PC-9 (cell line): ENCODE results near the gene AP3S1. TPM values are rescaled to one million over a fixed set of nuclear protein-coding genes. Genes with fewer than 3 reads are reported as not detected.

Experiments used
- BruUV-seq: library from RNA; stranded (reverse); fragments of 400-500 nt; replicated peaks from 2 replicates; lab custom pipeline; 2021; lab: Mats Ljungman, UMichigan
- CTCF ChIA-PET: fragments of 300-600 bp; sonication (Branson Sonifier 250); formaldehyde crosslinking; loops from one replicate; lab custom pipeline; 2022; ENCODE audit warnings: antibody characterized with exemption; lab: Charles Lee
- POLR2A ChIA-PET: fragments of 300-600 bp; sonication (Branson Sonifier 250); formaldehyde crosslinking; loops from one replicate; lab custom pipeline; 2022; ENCODE audit warnings: antibody characterized with exemption; ENCODE audit not compliant: unreplicated experiment; lab: Charles Lee
- DNase-seq, 2 experiments: peaks; one replicate each; pipeline versions ENCODE4 v3.0.0 to v3.0.0-alpha.2; 2015 to 2022; ENCODE audit warnings: mixed read lengths in 1 of 2
- H2AFZ ChIP-seq: fragments of 200-600 bp; sonication (generic); 2 replicates; pipeline ENCODE4 v1.8.1; 2017; ENCODE audit warnings: antibody characterized with exemption
- H3F3A ChIP-seq: fragments of 200-600 bp; sonication (generic); 2 replicates; pipeline ENCODE4 v1.8.1; 2017; ENCODE audit warnings: antibody characterized with exemption, mild to moderate bottlenecking, low read depth; ENCODE audit not compliant: insufficient read depth
- H3K27ac ChIP-seq: fragments of 200-600 bp; sonication (generic); 2 replicates; pipeline ENCODE4 v1.6.1; 2016; ENCODE audit warnings: mixed run types
- H3K27me3 ChIP-seq: fragments of 200-600 bp; sonication (generic); 2 replicates; pipeline ENCODE4 v1.6.1; 2016; ENCODE audit warnings: low read depth, mixed run types; ENCODE audit not compliant: insufficient read depth
- H3K36me3 ChIP-seq: fragments of 200-600 bp; sonication (generic); 2 replicates; pipeline ENCODE4 v1.6.1; 2016; ENCODE audit warnings: low read depth, mixed run types
- H3K4me1 ChIP-seq: fragments of 200-600 bp; sonication (generic); replicated peaks from 2 replicates; pipeline ENCODE4 v1.6.1; 2016; ENCODE audit warnings: mixed run types; ENCODE audit not compliant: insufficient read depth
- H3K4me2 ChIP-seq: fragments of 200-600 bp; sonication (generic); 2 replicates; pipeline ENCODE4 v1.6.1; 2017; ENCODE audit warnings: mixed run types
- H3K4me3 ChIP-seq: fragments of 200-600 bp; sonication (generic); 2 replicates; pipeline ENCODE4 v1.6.1; 2016; ENCODE audit warnings: mixed run types
- H3K79me2 ChIP-seq: fragments of 200-600 bp; sonication (generic); 2 replicates; pipeline ENCODE4 v1.6.1; 2017; ENCODE audit warnings: low read depth, mixed run types
- H3K9me2 ChIP-seq: fragments of 200-600 bp; sonication (generic); 2 replicates; pipeline ENCODE4 v1.8.1; 2017; ENCODE audit warnings: mild to moderate bottlenecking; ENCODE audit not compliant: insufficient read depth
- H3K9me3 ChIP-seq: fragments of 200-600 bp; sonication (generic); 2 replicates; pipeline ENCODE4 v1.8.1; 2016; ENCODE audit warnings: low read depth; ENCODE audit not compliant: insufficient read depth
- H4K20me1 ChIP-seq: fragments of 200-600 bp; sonication (generic); 2 replicates; pipeline ENCODE4 v1.8.1; 2017; ENCODE audit not compliant: insufficient read depth
- CTCF ChIP-seq: fragments of 200-600 bp; sonication (generic); conservative IDR thresholded peaks from 2 replicates; pipeline ENCODE4 v1.6.1; 2017; ENCODE audit warnings: mixed run types, antibody characterized with exemption, mild to moderate bottlenecking, moderate library complexity
- EZH2 ChIP-seq: fragments of 200-600 bp; sonication (generic); IDR thresholded peaks from 2 replicates; pipeline ENCODE4 v1.8.0; 2017; ENCODE audit warnings: antibody characterized with exemption, low read depth
- intact Hi-C: fragments of 100-400 bp; cut with micrococcal nuclease; formaldehyde crosslinking; loops from one replicate; pipeline ENCODE4 v1.10.0; 2022; ENCODE audit not compliant: unreplicated experiment
- total RNA-seq: library from RNA; stranded (reverse); gene quantifications from 2 replicates; pipeline ENCODE4 v1.2.3, GENCODE V29; 2021

The AP3S1 gene
- total RNA-seq, 1 experiment from 2014 or later: 49.1 TPM

- Histone ChIP-seq H3K4me2 (no peak overlapping the region), H3K27ac (no peak overlapping the region), H3K79me2 (peaks cover 26% of the 10 kb centered on the region), H3K27me3 (no peaks in the 10 kb centered on the region), H3K9me2 (no peaks in the 10 kb centered on the region), H3K36me3 (no peaks in the 10 kb centered on the region), H3K4me3 (no peak overlapping the region), H2AFZ (no peak overlapping the region), H3K9me3 (no peaks in the 10 kb centered on the region; the same call in 1 of the 2 replicates), H4K20me1 (peaks cover 8% of the 10 kb centered on the region), H3F3A (no peaks in the 10 kb centered on the region), H3K4me1 (peaks cover 12% of the 10 kb centered on the region)
- no TSS peak for BruUV-seq
- POLR2A ChIA-PET: no interaction called here
- intact Hi-C loops: no loop called here
- DNase-seq: no peak
- CTCF ChIA-PET: no interaction called here
- TF ChIP-seq CTCF: no peak
- no peak for TF ChIP-seq EZH2
Measured at GRCh38 chr5:115847290-115847689, 5.6 kb downstream of the AP3S1 start.

GRCh38 chr5:115849258-115849798 lies 7.6 kb downstream of the AP3S1 start:
- Histone ChIP-seq H3K79me2 (peaks cover 6% of the 10 kb centered on the region), H3K4me2 (no peak overlapping the region), H3K4me1 (no peaks in the 10 kb centered on the region), H3F3A (no peaks in the 10 kb centered on the region), H3K36me3 (no peaks in the 10 kb centered on the region), H3K4me3 (no peak overlapping the region), H3K9me3 (no peaks in the 10 kb centered on the region), H3K27ac (no peak overlapping the region), H2AFZ (no peak overlapping the region), H3K27me3 (no peaks in the 10 kb centered on the region), H3K9me2 (no peaks in the 10 kb centered on the region), H4K20me1 (peaks cover 8% of the 10 kb centered on the region)
- ChIA-PET CTCF (no interaction called here), POLR2A (interaction anchor here (0.8 kb wide), 1 partner anchor 64 kb away, joined by 7 read pairs; no protein-coding TSS in a partner anchor)
- intact Hi-C loops: no loop called here
- TF ChIP-seq CTCF (no peak), EZH2 (no peak)
- no TSS peak for BruUV-seq
- no peak for DNase-seq

- ChIA-PET POLR2A (no interaction called here), CTCF (no interaction called here)
- Histone ChIP-seq H3K4me3 (no peak overlapping the region), H3F3A (no peaks in the 10 kb centered on the region), H3K27me3 (no peaks in the 10 kb centered on the region), H3K4me2 (no peak overlapping the region), H3K36me3 (no peaks in the 10 kb centered on the region), H3K79me2 (no peaks in the 10 kb centered on the region; the same call in 1 of the 2 replicates), H3K9me2 (no peaks in the 10 kb centered on the region), H3K4me1 (no peaks in the 10 kb centered on the region), H4K20me1 (peaks cover 2% of the 10 kb centered on the region), H3K27ac (no peak overlapping the region), H2AFZ (no peak overlapping the region), H3K9me3 (no peaks in the 10 kb centered on the region)
- intact Hi-C loops: no loop called here
- TF ChIP-seq EZH2: no peak
- TF ChIP-seq CTCF: no peak
- no peak for DNase-seq
- BruUV-seq: no TSS peak
Measured at GRCh38 chr5:115850744-115851416, 9.1 kb downstream of the AP3S1 start.
